Stimulated activated naive CD4-positive, alpha-beta T cell treated with Interleukin-2 at 50 U/mL for 16 hours (primary cell): ENCODE results near the gene NIM1K.
"Not testable (repeated sequence)": the region's sequence is repeated elsewhere in the genome, so short reads cannot be mapped to it uniquely, and the experiment has no call there.

ENCODE experiments used
- DNase-seq: peaks from one replicate; lab custom pipeline; 2025; lab: John Stamatoyannopoulos, UW

Gene NIM1K

DNA sequence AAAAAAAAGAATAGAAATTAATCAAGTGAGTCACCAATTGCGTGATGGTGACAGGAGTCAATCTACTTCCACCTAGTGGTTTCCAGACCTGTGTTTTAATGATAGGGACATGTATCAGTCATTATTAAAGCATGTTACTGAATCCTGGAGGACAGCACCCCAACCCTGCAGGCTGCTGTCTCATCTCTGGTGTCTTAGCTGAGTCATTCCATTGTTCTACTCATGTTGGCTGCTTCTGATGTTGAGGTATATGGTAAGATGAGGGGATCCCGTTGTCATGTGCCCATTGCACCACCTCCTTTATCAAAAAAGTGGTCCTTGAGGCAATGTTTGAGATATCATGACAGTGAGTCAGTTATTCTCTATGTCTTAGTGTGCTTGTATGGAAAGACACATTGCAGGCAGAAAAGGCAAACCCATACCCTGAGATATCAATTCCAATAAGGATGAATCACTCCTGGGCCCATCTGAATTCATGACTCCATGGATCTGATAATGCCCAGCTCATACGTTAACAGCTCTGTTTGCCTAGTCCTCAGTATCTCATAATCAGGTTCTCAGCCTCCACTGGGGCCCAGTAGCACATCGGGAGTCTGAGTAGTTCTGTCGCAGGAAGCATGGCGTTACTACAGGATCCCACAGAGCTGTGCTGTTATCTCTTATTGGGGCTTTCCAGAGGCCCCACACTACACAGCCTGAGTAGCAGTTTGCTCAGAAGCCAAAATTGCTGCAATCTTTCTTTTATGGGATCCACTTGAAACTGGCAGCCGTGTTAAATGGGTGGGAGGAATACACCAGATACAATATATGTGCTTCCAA, 90.0 kb downstream of the NIM1K start:
- peak; percentile 21 for DNase-seq

DNA sequence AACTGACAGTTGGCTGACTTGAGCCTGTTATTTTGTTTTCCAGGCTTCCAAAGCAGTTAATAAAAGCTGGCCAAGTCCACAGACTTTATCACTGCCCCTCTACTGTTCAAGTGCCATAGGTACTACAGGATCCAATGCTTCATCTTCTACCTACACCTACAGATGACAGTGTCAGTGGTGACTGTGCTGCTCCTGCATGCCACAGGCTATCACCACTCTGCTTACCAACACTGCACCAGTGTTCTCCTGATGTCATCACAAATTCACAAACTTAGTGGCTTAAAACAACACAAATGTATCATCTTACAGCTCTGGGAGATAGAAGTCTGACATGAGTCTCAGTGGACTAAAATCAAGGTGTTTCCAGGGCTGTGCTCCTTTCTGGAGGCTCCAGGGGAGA, 94.6 kb downstream of the NIM1K start:
- DNase-seq: no peak

DNA sequence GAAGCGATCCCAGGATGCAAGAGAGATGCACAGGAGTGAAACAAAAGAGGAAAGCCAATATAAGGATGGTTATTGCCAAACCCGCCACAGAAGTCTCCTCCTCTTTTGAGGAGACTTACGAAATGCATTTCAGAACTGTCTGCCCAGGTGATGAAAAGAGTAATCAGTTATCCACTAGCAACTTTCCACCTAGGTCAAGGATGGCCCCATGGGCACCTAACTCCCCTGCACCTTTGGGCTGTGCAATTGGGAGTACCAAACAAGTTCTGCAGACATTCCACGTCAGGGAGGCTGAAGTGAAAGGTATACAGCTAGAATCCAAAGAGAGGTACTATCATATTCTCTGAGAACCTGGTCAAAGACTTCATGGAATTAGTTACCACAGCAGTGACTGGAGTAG, 95.5 kb downstream of the NIM1K start:
- no peak for DNase-seq

DNA sequence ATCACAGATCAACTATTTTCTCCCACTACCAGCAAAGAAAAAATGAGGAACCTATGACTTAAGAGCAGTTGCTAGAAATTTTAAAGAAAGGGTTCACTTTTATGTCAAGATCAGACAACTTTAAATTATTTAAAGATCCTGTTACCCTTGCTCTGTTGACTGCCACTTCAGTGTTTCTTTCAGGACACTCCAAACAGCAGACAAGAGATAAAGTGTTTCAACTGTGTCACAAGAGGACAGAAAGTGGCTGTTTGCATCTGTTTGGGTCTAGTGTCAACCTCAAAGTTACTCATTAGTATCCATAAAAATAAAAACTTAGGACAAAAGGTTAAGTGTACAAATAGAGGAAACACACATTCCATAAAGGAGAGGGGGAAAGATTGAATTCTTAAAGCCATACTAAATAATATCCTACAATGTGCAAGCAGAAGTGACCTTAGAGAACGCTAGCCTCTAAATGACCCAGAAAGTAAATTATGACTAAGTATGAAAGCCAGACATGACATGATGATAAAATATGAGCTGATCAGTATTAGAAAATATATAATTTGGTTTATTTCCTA, 96.3 kb downstream of the NIM1K start:
- no peak for DNase-seq

DNA sequence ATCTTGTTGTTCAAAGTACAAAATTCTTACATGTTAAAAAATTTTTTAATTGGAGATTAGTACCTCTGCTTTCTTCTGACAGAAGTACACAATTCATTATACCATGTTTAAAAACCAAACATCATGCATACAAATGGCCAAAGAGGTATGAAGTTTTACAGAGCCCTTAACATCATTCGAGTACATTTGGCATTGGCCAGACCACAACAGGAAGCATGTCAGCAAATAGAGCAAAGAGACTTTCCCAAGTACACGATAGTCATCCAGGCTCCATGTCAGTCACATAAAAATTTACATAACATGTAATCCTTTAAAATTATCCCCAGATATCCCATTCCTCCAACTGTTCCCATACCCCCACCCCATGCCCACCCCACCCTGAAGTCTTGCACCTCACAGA, 98.7 kb downstream of the NIM1K start:
- no peak for DNase-seq

DNA sequence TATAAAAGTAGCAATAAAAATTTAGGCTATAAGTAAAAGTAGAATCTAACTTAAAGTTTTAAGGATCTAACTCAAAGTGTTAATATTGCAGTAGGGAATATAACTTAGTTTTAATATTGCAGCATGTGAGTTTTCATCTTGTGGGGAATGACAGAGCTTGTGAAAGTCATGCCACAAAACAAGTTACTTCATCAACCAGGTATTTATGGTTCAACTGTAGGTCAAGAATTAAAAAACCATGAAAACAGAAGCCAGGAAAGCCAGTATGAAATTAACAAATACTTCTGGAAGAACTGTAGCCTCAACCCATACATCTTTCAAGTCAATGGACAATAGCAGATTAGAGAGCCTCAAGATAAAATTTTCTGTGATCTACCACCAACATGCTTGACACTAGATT, 102.2 kb downstream of the NIM1K start:
- no peak for DNase-seq

- no peak for DNase-seq
Measured at GRCh38 chr5:43295202-43295601, 103.2 kb downstream of the NIM1K start.

GRCh38 chr5:43296835-43297234, 104.8 kb downstream of the NIM1K start:
- DNase-seq: no peak

GRCh38 chr5:43298443-43298842, 106.4 kb downstream of the NIM1K start:
- DNase-seq: no peak

DNA sequence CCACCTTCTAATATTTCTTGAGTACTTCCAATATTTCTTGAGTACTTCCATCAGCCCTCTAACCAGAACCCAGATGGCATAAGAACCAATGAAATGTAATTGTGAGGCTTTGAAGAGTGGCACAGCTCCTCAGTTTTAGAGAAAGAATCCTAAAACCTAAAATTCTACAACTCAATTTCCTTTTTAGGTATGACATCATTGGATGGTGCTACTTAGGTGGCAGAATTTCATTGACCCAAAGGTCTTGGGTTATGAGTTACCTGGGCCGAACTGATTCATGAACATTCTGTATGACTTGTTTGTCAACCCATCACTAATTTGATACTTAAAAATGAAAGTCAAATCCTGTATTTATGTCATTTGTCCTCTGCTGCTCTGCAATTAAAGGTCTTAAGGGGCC, 108.1 kb downstream of the NIM1K start:
- no peak for DNase-seq

- no peak for DNase-seq
Measured at GRCh38 chr5:43301653-43302091, 109.6 kb downstream of the NIM1K start.

- no peak for DNase-seq
Measured at GRCh38 chr5:43302481-43302880, 110.5 kb downstream of the NIM1K start.

GRCh38 chr5:43303242-43303641, 111.2 kb downstream of the NIM1K start:
- no peak for DNase-seq

GRCh38 chr5:43304525-43304924, 112.5 kb downstream of the NIM1K start:
- no peak for DNase-seq

- no peak for DNase-seq
Measured at GRCh38 chr5:43305948-43306565, 114.0 kb downstream of the NIM1K start.

GRCh38 chr5:43306954-43307353, 114.9 kb downstream of the NIM1K start:
- DNase-seq: not testable (repeated sequence)

GRCh38 chr5:43309122-43309521, 117.1 kb downstream of the NIM1K start:
- no peak for DNase-seq

- DNase-seq: no peak
Measured at GRCh38 chr5:43309637-43310036, 117.6 kb downstream of the NIM1K start.

DNA sequence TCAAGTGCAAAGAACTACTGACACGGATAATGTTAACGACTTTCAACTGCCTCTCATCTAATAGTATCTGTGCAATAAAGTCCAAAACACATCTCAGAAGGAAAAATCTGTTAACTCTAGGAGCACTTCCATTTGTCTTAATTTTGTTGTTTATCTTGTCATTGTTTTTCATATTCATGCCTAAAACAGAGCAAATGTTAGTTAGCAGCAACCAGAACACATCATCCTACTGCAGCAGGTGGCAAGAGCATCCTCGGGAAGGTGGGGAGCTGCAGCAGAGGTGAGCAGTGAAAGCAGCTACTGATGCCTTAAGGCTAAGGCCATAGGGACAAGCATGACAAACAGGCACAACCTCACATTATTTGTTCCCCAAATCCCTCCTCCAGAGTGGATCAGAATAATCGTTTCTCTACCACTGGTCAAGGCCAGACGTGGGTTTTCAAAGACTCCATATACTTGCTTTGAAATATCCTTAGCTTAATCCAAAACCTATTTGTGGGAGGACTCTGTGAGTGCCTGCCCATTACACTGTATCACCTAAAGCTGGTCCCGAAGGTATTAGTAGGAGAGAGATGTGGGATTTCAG, 120.1 kb downstream of the NIM1K start:
- no peak for DNase-seq

DNA sequence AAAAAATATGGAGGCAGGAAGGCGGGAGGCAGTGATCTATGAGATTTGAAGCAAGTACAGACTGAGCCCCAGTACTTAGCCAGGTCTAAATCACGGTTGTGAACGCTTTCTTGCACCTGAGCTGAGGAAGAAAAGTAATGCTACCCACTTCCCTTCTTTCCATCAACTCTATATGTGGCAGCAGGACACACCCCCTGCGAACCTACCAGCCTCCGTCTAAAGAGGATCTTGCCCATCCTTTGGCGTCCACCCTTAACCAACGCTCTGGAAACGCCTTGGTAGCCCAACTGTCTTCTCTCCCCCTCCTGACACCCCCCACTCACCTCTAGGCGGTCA, 120.6 kb downstream of the NIM1K start:
- no peak for DNase-seq

GRCh38 chr5:43313035-43313853, 121.2 kb downstream of the NIM1K start, which contains the start of gene HMGCS1:
Gene HMGCS1 (minus strand): TSS chr5:43313412. CDS start chr5:43298965, 14,447 bp downstream.
- DNase-seq: peak; percentile 99

DNA sequence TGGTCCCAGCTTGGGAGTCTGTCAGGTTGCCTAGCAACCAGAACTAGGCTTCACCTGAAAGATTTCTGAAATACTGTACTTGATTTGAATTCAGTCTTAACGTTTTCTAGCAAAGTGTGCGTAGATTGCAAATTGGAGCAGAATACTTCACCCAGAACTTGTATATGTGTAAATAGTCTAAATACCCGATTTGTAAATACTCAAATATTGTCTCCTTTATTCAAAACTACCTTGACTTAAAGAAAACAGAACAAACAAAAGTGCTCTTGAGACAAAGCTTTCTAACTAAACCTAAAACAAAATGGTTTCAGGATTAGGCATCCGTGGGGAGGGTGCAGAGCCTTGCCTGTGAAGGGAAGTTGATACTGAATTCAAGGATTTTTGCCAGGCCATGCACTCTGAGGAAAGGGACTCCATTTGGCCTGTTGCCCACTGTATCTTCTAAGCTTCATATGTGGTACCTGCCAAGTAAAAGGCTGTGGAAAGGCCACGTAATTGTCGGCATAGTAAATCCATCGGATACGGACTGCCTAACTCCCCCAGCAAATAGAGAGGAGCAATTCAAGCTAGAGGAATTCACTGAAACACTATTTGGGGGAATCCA, 121.9 kb downstream of the NIM1K start:
- no peak for DNase-seq
